RPMI8226 (cell line): ENCODE results near the gene TYMP.
"Not testable (repeated sequence)": the region's sequence is repeated elsewhere in the genome, so short reads cannot be mapped to it uniquely, and the experiment has no call there.

Source experiments
- DNase-seq: peaks from one replicate; pipeline ENCODE4 v3.0.0-alpha.2; 2015

TYMP gene

DNA sequence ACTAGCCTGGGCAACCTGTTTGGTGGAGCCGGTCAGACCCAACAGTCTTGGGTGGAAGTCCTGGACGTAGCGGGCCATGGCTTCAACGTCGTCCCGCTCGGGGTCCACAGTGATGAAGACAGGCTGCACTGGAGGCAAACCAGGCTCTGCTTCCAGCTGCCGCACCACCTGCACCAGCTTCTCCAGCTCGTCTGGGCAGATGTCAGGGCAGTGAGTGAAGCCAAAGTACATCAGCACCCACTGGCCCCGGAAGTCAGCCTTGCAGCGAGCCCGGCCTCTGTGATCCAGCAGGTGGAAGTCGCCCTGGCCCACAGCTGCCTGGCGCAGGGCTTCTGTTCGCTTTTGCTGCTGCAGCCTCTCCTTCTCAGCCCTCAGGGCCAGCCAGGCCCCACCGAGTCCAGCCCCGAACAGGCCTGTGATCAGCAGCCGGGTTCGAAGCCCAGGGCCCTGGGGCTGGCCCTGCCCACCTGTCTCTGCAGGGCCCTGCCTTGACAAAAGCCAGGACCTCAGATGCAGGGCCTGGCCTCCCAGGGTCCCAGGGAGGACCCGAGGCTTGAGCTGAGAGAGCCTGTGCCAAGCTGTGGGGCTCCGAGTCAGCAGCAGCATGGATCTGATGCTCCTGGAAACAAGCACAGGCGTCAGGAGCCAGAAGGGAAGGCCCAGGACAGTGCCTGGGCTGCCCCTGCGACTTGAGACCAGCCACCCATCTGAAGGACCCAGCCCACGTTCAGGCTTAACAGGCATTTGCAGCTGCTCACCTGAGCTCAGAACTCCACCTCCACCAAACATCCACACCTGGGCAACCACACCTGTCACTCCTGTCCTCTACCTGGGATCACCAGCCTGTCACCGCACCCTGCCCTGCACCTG lies 5.8 kb downstream of the TYMP start:
- DNase-seq: peak; percentile 41

- DNase-seq: no peak
Observed at GRCh38 chr22:50523458-50523805, 6.4 kb downstream of the TYMP start.

DNA sequence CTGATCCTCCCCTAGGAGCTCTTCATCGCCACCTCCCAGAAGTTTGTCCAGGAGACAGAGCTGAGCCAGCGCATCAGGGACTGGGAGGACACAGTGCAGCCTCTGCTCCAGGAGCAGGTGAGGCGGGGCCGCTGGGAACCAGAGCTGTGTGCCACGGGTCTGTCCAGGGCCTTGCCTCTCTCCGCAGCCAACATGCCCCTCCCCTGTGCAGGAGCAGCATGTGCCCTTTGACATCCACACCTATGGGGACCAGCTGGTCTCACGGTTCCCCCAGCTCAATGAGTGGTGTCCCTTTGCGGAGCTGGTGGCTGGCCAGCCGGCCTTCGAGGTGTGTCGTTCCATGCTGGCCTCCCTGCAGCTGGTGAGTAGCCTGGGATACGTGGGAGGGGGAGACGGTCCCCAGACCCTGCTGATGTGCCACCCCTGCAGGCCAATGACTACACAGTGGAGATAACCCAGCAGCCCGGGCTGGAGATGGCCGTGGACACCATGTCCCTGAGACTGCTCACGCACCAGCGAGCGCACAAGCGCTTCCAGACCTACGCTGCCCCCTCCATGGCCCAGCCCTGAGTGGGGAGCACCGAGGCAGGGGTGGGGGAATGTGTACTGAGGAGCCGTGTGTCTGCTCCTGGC lies 6.9 kb downstream of the TYMP start:
- no peak for DNase-seq

DNA sequence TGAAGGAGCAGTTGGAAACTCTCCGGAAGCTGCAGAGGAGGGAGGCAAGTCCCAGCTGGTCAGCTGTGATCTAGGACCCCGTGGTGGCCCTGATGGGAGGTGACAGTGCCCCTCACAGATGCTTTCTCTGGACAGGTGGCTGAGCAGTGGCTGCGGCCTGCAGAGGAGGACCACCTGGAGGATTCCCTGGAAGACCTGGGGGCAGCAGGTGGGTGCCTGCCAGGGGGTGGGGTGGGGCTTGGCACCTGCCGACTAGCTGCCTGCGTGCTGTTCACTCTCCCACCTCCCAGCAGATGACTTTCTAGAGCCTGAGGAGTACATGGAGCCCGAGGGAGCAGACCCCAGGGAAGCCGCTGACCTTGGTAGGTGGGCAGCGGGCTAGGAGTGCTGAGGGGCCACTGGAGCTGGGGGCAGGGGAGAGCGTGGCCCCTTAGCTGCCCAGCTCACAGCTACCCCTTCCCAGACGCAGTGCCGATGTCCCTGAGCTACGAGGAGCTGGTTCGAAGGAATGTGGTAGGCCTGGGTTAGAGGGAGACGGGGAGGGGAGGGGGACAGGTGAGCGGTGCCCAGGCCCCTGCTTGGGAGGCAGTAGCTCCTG lies 7.5 kb downstream of the TYMP start:
- DNase-seq: no peak

DNA sequence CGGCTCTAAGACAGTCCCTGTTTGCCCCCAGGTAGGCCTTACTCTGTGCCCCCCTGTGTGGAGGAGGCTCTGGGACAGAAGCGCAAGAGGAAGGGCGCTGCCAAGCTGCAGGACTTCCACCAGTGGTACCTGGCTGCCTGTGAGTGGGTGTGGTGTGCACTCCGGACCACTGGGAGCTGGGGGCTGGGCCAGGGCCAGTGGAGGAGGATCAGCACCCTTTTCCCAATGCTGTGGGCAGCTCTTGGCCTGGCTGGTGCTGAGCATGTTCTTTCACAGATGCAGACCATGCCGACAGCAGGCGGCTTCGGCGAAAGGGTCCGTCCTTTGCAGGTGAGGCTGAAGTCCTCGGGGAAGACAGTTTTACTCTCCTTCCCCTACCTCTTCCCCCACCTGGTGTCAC lies 8.1 kb downstream of the TYMP start:
- DNase-seq: no peak

- DNase-seq: no peak
Observed at GRCh38 chr22:50520826-50521453, 8.9 kb downstream of the TYMP start.

DNA sequence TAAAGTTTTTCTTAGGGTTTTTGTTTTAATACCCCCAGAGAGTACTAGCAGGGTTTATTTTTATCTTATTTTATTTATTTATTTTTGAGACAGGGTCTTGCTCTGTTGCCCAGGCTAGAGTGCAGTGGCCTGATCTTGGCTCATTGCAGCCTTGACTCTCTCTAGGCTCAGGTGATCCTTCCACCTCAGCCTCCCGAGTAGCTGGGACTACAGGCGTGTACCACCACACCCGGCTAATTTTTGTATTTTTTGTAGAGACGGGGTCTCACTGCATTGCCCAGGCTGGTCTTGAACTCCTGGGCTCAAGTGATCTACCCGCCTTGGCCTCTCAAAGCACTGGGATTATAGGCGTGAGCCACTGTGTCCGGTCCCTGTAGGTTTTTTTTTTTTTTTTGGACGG lies 9.6 kb downstream of the TYMP start:
- not testable (repeated sequence) for DNase-seq

DNA sequence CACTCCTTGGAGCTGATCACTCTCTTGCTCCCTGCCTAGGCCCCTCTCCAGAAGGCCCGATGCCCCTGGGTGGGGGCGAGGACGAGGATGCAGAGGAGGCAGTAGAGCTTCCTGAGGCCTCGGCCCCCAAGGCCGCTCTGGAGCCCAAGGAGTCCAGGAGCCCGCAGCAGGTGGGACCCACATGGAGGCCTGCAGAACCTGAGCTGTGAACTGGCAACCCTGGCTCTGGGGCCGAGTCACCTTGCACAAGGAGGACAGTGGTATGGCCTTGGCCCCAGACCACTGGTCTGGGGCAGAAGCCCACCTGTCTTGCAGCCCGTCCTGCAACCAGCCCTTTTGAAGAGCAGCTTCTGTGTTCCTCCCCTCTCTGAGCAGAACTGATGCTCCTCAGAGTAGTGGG lies 10.7 kb downstream of the TYMP start:
- no peak for DNase-seq

DNA sequence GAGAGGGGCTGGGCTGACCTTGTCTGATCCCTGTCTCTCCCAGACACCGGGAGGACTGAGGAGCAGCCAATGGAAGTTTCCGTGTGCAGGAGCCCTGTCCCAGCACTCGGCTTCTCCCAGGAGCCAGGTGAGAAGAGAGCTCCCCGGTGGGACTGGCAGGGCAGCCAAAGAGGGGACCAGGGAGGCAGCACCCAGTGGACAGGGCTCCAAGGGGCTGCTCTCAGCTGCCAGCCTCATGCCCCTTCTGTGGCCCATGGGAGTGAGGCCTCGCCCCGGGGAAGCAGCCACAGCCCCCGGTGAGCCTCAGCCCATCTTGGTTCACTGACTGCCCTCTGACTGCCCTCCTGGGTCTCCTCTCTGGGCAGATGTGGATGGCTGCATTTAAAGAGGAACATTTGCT lies 11.2 kb downstream of the TYMP start:
- DNase-seq: no peak

GRCh38 chr22:50517495-50518260 lies 12.1 kb downstream of the TYMP start:
- no peak for DNase-seq

DNA sequence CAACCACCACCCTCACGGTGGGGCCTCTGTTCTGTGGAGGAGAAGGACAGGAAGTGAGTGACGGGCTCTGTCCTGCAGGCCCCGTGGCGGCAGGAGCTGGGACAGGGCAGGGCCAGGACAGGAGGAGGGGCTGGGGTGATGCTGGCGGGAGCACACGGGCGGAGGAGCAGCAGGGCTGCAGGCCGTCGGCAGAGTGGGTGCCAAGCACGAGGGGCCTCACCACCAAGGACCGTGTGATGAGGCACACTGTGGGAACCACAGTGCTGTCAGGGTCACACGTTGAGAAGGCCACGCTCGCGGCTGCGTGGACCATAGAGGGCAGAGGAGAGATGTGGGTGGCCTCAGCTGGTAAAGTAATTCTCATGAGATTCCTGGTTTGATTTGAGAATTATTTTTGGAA lies 12.9 kb downstream of the TYMP start:
- DNase-seq: no peak

DNA sequence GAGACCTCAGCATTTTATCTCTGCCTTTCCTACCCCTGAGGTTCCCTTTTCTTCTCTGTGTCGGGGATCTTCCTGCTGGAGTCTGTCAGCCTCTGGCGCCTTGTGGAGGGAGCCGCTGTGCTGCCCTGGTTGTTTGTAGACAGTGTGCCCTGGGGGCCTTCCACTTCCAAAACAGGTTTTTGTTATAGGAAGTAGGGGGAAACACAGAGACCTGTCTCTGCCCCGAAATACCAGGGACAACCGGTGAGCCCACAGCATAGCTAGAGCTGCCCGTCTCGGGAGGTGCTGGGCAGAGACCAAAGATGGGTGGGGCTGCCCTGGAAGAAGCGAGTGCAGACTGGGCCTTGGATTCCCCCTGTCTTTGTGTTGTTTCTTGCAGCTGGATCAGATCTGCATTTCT lies 13.7 kb downstream of the TYMP start:
- no peak for DNase-seq

- DNase-seq: no peak
Observed at GRCh38 chr22:50513175-50513574, 16.6 kb downstream of the TYMP start.

DNA sequence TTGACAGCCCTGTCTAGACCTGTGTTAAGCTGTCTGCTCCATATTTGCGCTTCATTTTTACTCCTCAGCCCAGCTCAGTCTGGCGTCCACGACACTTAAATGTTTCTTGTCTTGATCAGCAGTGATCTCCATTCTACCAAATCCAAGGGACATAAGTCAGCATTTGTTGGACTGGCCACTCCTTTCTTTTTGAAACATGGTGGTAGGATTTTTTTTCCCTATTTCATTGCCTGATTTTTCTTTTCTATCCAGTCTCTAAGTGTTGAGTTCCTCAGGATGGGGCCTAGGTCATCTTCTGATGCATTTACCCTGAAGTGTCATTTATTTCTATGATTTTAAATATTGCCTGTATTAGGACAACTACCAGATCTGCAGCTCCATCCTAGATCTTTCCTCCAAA lies 20.9 kb downstream of the TYMP start:
- no peak for DNase-seq

- peak; percentile 99 for DNase-seq
Observed at GRCh38 chr22:50507991-50508884, 21.6 kb downstream of the TYMP start, which contains the start of gene NCAPH2. NCAPH2 (plus strand) TSS chr22:50508224; CDS start chr22:50508338, 114 bp downstream.

- no peak for DNase-seq
Observed at GRCh38 chr22:50507421-50507990, 22.3 kb downstream of the TYMP start, which contains the start of gene LMF2. LMF2 (minus strand) TSS chr22:50507702; CDS start chr22:50507675, 27 bp downstream.

DNA sequence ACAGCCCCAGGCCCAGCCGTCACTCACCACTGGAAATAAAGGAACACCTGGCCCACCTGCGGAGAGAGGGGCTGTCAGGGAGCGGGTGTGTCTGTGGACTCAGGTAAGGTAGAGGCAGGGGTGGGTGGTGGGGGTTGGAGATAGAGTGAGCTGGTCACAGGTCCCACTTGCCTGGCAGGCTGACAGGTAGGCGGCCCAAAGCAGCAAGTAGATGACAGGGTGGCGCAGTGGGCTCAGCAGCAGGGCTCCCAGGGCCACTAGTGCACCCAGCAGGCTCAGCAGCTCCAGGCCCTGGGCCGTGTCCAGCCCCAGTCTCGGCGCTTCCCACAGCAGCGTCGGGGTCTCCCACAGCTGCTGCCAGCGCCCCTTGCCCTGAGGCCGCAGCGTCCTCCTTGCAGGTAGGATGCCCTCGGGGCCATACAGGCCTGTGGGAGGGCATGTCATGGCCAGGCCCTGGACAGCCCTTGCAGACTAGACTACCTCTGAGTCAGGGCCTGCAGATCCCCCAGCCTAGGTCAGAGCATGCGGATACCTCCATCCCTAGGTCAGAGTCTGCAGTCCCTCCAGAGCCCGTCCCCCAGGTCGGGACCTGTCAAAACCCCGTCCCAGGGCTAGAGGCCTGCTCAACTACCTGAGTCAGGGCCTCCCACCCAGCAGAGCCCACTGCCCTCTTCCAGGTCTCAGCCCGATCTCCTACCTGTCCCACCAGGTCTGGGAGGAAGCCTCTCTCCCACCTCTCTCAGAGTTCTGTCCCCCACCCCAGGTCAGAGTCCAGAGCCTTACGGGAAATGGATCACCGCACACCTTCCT lies 23.0 kb downstream of the TYMP start:
- DNase-seq: peak; percentile 42

GRCh38 chr22:50505776-50506610 lies 23.8 kb downstream of the TYMP start:
- DNase-seq: no peak

- DNase-seq: no peak
Observed at GRCh38 chr22:50505276-50505775, 24.5 kb downstream of the TYMP start.
